ENCODE results near the gene TF.

- no peak for TF ChIP-seq CTCF (IDR thresholded peaks at IDR 0.05)
- no peak for TF ChIP-seq POLR2A (IDR thresholded peaks at IDR 0.05)
These were observed 17.8 kb downstream of the TF start for GRCh38 chr3:133763797-133764683.
